HG03342 (cell line): Measurements from ENCODE around the gene SLC25A11.
"Not testable (repeated sequence)": the region's sequence is repeated elsewhere in the genome, so short reads cannot be mapped to it uniquely, and the experiment has no call there.

Experiments
- ATAC-seq: cut with Tn5 transposase; IDR thresholded peaks from one replicate; pipeline ENCODE4 v1.9.1; 2021; ENCODE audit warnings: mild to moderate bottlenecking, moderate library complexity; ENCODE audit not compliant: unreplicated experiment

The SLC25A11 gene

GRCh38 chr17:4945944-4946280 lies 6.1 kb upstream of the SLC25A11 start:
- ATAC-seq, result no peak

- no peak for ATAC-seq
These were observed 5.5 kb upstream of the SLC25A11 start for GRCh38 chr17:4945176-4945943.

GRCh38 chr17:4944554-4945175 lies 4.8 kb upstream of the SLC25A11 start:
- ATAC-seq, result no peak

- ATAC-seq, result no peak
These were observed 4.3 kb upstream of the SLC25A11 start for GRCh38 chr17:4944163-4944553.

GRCh38 chr17:4942760-4943508 lies 3.1 kb upstream of the SLC25A11 start:
- ATAC-seq, result no peak

- ATAC-seq, result no peak
These were observed 1.4 kb upstream of the SLC25A11 start for GRCh38 chr17:4941319-4941610.

GRCh38 chr17:4940555-4941318 lies 891 bp upstream of the SLC25A11 start:
- no peak for ATAC-seq

- ATAC-seq, result peak; percentile 5
These were observed 375 bp downstream of the SLC25A11 start for GRCh38 chr17:4939546-4939795.

- ATAC-seq, result no peak
These were observed 929 bp downstream of the SLC25A11 start for GRCh38 chr17:4938688-4939545.

- ATAC-seq, result no peak
These were observed 1.8 kb downstream of the SLC25A11 start for GRCh38 chr17:4938069-4938491.

GRCh38 chr17:4937553-4937952 lies 2.3 kb downstream of the SLC25A11 start:
- ATAC-seq, result no peak

- ATAC-seq, result no peak
These were observed 3.4 kb downstream of the SLC25A11 start for GRCh38 chr17:4936436-4936835.

GRCh38 chr17:4935650-4936049 lies 4.2 kb downstream of the SLC25A11 start:
- ATAC-seq, result no peak

GRCh38 chr17:4934173-4934979 lies 5.5 kb downstream of the SLC25A11 start:
- ATAC-seq, result no peak

GRCh38 chr17:4933646-4934045 lies 6.2 kb downstream of the SLC25A11 start:
- ATAC-seq, result no peak

- no peak for ATAC-seq
These were observed 7.1 kb downstream of the SLC25A11 start for GRCh38 chr17:4932756-4933155.

GRCh38 chr17:4931963-4932362 lies 7.9 kb downstream of the SLC25A11 start, which contains the start of gene GP1BA:
GP1BA (plus strand) TSS chr17:4932277; CDS start chr17:4932605, 328 bp downstream.
- no peak for ATAC-seq

GRCh38 chr17:4928881-4929280 lies 11.0 kb downstream of the SLC25A11 start:
- ATAC-seq, result no peak

- not testable (repeated sequence) for ATAC-seq
These were observed 13.1 kb downstream of the SLC25A11 start for GRCh38 chr17:4926577-4927335.
